Activated T-cell treated with anti-CD3 and anti-CD28 coated beads, Interleukin-2, amount 50 U/mL, for 1 hour (primary cell): ENCODE measurements around the gene NUP205.
"Not testable (repeated sequence)": the region's sequence is repeated elsewhere in the genome, so short reads cannot be mapped to it uniquely, and the experiment has no call there.

Source experiments
- DNase-seq: peaks from one replicate; pipeline ENCODE4 v3.0.0-alpha.2; 2020

NUP205 gene

DNA sequence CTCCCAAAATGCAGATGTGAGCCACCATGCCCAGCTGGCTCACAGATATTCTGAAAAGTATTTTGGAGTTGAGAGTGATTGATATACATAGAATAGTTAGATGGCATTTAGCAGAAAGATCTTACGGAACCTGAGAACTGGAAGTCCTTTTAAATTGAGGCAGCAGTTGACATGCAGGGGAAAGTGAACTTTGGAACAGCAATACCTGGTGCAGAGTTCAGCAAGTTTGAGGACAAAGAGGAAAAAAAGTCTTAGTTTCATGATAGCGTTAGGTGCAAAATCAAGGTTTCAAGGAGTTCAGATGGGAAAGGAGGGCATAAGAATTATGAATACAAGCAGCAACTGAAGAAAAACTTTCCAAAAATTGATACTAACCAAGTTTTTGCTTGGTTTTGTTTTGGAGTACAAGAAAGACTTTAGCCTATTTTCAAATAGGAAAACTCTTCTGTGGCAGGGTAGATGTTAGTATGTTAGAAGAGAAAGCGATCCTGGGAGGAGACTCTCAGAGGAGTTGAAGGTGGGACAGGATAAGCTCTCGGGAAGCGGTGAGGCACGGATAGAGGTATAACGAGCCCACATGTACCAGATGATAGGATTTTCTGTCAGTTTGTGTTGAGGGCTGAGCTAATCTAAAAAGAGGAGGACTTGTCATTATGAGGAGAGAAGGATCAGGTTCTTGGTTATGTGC, 76.6 kb downstream of the NUP205 start:
- no peak for DNase-seq

DNA sequence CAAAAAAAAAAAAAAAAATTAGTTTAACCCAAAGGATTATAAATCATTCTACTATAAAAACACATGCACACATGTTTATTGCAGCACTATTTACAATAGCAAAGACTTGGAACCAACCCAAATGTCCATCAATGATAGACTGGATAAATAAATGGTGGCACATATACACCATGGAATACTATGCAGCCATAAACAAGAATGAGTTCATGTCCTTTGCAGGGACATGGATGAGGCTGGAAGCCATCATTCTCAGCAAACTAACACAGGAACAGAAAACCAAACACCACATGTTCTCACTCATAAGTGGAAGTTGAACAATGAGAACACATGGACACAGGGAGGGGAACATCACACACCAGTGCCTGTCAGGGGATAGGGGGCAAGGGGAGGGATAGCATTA, 82.0 kb downstream of the NUP205 start:
- not testable (repeated sequence) for DNase-seq

DNA sequence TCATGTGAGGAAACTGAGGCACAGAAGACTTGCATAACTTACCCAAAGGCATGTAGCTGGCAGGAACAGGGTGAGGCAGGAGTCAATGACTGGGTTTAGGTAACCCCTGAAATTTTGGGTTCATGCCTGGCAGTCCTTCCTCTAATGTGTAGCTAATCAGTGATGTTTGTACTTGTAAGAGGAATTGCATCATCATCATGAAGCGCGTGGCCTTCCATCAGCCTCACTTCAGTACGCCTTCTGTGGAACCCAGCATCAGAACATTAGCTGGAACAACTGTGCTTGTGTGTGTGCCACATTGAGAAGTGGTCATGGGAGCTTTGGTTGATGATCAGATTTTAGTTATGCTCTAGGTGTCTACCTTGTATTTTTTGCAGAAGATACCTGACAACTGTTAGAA, 86.4 kb downstream of the NUP205 start:
- no peak for DNase-seq

- DNase-seq = no peak
Measured at GRCh38 chr7:135644729-135645128, 87.0 kb downstream of the NUP205 start.

GRCh38 chr7:135645296-135645904, 87.7 kb downstream of the NUP205 start:
- no peak for DNase-seq

DNA sequence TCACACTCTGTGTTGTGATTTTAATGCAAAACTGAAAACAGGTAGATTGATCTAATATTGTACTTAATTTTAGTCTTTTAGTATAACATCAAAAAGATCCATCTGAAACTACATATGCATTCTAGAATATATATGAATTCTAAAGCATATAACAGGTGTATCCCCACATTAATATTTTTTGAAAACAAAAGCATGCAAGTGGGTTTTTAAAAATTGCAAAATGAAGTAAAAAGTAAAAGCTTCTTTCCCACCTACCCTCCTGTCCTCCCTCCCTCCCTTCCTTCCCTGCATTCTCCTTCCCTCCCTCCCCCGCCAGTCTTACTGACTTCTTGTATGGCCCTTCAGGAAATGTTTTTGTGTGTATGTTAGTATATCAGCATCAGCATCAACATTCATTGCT, 90.0 kb downstream of the NUP205 start:
- DNase-seq = no peak

DNA sequence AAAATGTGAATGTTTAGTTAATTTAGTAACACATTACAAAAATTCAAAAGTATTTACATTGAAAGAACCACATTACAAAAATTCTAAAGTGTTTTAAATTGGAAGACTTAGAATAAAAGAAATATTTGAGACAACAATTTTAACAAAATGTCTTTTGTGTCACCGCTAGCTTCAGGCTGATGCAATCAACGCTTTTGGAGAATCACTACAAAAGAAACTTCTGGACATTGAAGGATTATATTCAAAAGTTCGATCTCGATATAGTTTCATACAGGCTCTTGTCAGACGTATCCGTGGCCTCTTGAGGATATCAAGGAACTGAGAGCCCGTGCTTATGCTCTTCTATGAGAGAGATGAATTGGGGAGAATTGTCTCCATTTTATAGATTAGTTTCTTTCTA, 90.5 kb downstream of the NUP205 start:
- DNase-seq = no peak

- DNase-seq = no peak
Measured at GRCh38 chr7:135650831-135651573, 93.3 kb downstream of the NUP205 start.

DNA sequence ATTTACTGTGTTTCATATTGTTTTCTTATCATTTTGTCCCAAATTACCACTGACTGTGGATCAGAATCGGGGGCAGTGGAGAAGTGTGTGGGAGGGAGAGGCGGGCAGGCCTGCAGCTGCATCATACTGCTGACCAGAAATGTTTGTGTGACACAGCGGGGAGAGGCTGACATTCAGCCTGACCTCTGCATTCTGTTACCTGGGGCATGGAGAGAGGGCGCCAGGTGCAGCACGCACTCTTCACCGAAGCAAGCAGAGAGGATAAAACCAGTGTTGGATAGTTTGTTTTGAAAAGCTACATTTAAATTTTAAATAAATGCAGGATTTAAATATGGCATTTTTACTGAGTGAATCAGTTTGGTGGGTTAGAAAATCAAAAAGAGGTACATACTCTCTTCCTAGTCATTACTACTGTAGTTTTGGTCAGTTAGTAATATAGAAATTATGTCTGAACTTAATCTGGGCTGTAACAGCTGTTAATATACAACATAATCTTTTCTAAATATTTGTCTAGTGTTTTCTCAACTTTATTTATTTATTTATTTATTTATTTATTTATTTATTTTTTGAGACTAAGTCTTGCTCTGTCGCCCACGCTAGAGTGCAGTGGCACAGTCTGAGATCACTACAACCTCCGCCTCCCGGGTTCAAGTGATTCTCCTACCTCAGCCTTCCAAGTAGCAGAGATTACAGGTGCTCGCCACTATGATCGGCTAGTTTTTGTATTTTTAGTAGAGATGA, 95.8 kb downstream of the NUP205 start:
- no peak for DNase-seq

- no peak for DNase-seq
Measured at GRCh38 chr7:135658564-135658963, 100.8 kb downstream of the NUP205 start.

- DNase-seq = no peak
Measured at GRCh38 chr7:135659159-135659846, 101.6 kb downstream of the NUP205 start.

DNA sequence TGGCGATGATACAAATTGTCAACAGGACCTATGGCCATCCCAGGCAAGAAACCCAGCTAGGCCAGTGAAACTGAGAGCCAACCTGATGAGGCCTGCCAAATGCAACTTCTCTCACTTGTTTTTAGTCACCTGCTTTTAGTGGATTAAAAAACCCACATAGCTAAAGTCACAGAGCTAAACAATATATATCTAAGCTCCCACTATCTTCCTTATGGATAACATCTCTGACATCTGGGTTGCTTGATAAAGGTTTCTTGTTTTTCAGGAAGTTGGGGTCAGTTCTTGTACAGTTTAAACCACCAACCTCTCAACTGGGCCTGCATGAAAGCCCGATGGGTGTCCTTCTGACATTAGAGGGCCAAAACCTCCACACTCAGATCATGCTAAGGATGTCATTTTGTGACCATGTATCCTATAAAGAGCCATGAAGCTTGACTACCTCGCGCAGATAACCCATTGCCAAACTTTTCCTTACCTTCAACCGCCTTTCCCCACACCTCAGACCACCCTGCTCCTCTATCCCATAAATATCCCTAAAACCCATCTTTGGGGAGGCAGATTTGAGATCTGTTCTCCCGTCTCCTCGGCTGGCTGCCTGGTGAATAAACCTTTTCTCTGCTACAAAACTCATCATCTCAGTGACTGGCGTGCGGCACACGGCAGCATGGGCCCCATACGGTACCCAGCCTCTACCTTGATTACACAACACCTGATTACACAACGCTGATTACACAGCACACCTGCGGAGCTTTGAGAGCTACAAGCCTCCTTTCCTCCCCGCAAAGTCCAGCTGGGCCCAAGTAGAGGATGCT, 103.8 kb downstream of the NUP205 start:
- DNase-seq = no peak

DNA sequence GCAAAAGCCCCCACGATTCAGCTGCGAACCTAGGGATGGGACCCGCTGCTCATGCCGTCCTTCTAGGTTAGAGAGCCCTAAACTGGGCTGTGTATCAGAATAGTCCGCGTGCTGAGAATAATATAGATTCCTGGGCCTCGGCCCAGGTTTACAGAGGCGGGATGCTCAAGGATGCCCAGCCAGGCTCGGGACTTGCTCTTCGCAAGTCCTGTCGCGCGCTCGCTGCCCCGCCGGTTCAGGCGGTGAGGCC, 104.3 kb downstream of the NUP205 start:
- no peak for DNase-seq

GRCh38 chr7:135662373-135663114, 104.8 kb downstream of the NUP205 start, which contains the start of gene STMP1:
Gene STMP1, plus strand, starts transcription at chr7:135662514.
- DNase-seq = peak; percentile 98

DNA sequence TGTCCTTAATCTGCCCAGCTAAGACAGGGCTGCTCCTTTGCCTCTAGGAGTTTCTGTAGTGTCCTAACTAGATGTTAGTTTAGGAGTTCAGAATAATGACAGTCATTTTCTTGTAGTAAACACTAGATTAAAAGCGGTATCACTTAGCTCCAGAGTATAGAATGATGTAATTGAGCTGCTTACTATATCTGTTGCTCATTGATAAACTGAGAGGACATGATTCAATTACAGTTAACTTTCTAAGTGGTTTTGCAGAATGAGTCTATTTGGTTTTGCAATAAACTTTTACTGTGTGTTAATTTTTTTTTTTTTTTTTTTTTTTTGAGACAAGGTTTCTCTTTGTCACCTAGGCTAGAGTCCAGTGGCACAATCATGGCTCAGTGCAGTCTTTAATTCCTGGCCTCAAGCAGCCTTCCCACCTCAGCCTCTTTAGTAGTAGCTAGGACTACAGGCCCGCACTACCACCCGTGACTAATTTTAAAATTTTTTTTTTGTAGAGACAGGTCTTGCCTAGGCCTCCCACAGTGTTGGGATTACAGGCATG, 106.4 kb downstream of the NUP205 start:
- no peak for DNase-seq

GRCh38 chr7:135665042-135665441, 107.3 kb downstream of the NUP205 start:
- no peak for DNase-seq

GRCh38 chr7:135666156-135666555, 108.4 kb downstream of the NUP205 start:
- DNase-seq = no peak

DNA sequence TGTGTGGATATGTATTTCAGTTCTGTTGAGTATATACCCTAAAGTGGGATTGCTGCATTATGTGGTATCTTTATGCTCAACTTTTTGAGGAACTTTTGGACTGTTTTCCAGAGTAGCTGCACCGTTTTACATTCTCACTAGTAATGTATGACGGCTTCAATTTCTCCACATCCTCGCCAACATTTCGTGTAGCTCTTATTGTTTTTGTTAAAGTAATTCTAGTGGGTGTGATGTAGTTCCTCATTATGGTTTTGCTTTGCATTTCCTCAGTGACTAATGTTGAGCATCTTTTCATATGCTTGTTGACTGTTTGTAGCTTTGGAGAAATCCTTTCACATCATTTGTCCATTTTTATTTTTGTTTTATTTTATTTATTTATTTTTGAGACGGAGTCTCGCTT, 109.1 kb downstream of the NUP205 start:
- no peak for DNase-seq

GRCh38 chr7:135667626-135668025, 109.9 kb downstream of the NUP205 start:
- not testable (repeated sequence) for DNase-seq

DNA sequence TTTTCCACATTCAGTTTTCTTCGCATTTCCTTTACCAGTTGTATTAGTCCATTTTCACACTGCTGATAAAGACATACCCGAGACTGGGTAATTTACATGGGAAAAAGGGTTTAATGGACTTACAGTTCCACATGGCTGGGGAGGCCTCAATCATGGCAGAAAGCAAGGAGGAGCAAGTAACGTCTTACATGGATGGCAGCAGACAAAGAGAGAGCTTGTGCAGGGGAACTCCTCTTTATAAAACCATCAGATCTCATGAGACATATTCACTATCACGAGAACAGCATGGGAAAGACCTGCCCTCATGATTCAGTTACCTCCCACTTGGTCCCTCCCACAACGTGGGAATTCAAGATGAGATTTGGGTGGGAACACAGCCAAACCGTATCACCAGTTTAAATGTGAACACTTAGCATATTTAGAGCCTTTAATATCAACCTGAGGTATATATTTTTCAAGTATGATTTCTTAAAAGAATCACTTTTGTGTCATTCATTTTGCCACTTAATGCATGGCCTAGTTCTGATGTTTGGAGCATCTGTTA, 111.2 kb downstream of the NUP205 start:
- not testable (repeated sequence) for DNase-seq

DNA sequence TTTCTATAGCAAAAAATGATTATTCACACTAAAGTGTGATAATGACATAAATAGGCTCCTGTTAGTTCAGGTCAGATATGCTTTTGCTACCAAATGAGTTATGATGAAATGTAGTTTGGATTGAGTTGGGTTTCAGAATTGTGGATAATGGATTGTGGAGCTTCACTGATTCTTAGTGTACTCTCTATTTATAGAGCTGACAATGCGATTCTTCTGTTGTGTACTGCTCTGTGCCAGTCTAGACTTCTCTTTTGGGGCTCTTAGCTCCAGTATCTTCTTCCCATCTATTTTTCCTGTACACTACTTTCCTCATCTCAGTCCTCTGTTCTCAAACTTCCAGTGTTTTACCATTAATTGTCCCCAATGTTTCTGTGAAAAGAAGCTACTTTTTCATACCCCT, 112.1 kb downstream of the NUP205 start:
- no peak for DNase-seq
